Endothelial cell of umbilical vein (primary cell): ENCODE measurements around the gene CNTNAP1.

Experiments
- EZH2 ChIP-seq: IDR thresholded peaks from 2 replicates; pipeline ENCODE4 v1.6.1; 2012; ENCODE audit warnings: borderline replicate concordance, low read depth, mild to moderate bottlenecking, moderate library complexity, low read length, inconsistent platforms; ENCODE audit not compliant: severe bottlenecking
- FOS ChIP-seq: IDR thresholded peaks from 2 replicates; pipeline ENCODE4 v1.6.1; 2011; ENCODE audit warnings: mild to moderate bottlenecking, low read length, moderate library complexity, borderline replicate concordance; ENCODE audit not compliant: insufficient read depth
- MYC ChIP-seq: IDR thresholded peaks from one replicate; pipeline ENCODE4 v1.6.1; 2011; ENCODE audit warnings: mild to moderate bottlenecking, low read depth, low read length
- POLR2A ChIP-seq: IDR thresholded peaks from 2 replicates; pipeline ENCODE4 v1.6.1; 2012; ENCODE audit warnings: low read depth, mild to moderate bottlenecking, control low read depth, low read length
- POLR2AphosphoS5 ChIP-seq: IDR thresholded peaks from 2 replicates; pipeline ENCODE4 v1.6.1; 2012; ENCODE audit warnings: low read depth, mild to moderate bottlenecking, control low read depth, low read length, moderate library complexity; ENCODE audit not compliant: insufficient read depth
- TF ChIP-seq, protein P1 (sequence below), 2 donors: IDR thresholded peaks; 1 replicate in 1 of 2; 2 replicates in 1 of 2; pipeline ENCODE4 v1.5.1; 2011; ENCODE audit warnings: low read length in 2 of 2, mild to moderate bottlenecking in 2 of 2, moderate library complexity in 2 of 2, control low read depth in 1 of 2, inconsistent platforms in 1 of 2, low read depth in 1 of 2; ENCODE audit not compliant: insufficient read depth in 1 of 2; ENCODE audit errors: extremely low read depth in 1 of 2
- TF ChIP-seq, protein P2 (sequence below): IDR thresholded peaks from 2 replicates; pipeline ENCODE4 v1.6.1; 2011; ENCODE audit not compliant: insufficient read depth, insufficient read length

DNA sequence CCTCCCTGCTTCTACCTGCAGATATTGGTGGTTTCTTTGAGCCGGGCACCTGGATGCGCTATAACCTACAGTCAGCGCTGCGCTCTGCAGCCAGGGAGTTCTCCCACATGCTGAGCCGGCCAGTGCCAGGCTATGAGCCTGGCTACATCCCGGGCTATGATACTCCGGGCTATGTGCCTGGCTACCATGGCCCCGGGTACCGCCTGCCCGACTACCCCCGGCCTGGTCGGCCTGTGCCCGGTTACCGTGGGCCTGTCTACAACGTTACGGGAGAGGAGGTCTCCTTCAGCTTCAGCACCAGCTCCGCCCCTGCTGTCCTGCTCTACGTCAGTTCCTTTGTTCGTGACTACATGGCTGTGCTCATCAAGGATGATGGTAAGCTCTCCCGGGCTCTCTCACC, 13.2 kb downstream of the CNTNAP1 start:
- TF ChIP-seq FOS: no peak
- TF ChIP-seq, protein P1, sequence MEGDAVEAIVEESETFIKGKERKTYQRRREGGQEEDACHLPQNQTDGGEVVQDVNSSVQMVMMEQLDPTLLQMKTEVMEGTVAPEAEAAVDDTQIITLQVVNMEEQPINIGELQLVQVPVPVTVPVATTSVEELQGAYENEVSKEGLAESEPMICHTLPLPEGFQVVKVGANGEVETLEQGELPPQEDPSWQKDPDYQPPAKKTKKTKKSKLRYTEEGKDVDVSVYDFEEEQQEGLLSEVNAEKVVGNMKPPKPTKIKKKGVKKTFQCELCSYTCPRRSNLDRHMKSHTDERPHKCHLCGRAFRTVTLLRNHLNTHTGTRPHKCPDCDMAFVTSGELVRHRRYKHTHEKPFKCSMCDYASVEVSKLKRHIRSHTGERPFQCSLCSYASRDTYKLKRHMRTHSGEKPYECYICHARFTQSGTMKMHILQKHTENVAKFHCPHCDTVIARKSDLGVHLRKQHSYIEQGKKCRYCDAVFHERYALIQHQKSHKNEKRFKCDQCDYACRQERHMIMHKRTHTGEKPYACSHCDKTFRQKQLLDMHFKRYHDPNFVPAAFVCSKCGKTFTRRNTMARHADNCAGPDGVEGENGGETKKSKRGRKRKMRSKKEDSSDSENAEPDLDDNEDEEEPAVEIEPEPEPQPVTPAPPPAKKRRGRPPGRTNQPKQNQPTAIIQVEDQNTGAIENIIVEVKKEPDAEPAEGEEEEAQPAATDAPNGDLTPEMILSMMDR (IDR thresholded peaks at IDR 0.05; ENCODE audit: extremely low read depth in 1 of 2, insufficient read depth in 1 of 2, low read depth in 1 of 2, low read length in 2 of 2): no peak
- no peak for TF ChIP-seq POLR2A
- TF ChIP-seq POLR2AphosphoS5: no peak
- no peak for TF ChIP-seq MYC
- TF ChIP-seq, protein P2, sequence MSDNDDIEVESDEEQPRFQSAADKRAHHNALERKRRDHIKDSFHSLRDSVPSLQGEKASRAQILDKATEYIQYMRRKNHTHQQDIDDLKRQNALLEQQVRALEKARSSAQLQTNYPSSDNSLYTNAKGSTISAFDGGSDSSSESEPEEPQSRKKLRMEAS: no peak
- TF ChIP-seq EZH2: no peak
